GM19328 (cell line): ENCODE measurements around the gene WSCD1.

Source experiments
- ATAC-seq: cut with Tn5 transposase; IDR thresholded peaks from one replicate; pipeline ENCODE4 v1.9.1; 2021; ENCODE audit warnings: mild to moderate bottlenecking, moderate library complexity; ENCODE audit not compliant: unreplicated experiment

The WSCD1 gene

GRCh38 chr17:6084311-6085161 is 14.4 kb downstream of the WSCD1 start:
- ATAC-seq: no peak

DNA sequence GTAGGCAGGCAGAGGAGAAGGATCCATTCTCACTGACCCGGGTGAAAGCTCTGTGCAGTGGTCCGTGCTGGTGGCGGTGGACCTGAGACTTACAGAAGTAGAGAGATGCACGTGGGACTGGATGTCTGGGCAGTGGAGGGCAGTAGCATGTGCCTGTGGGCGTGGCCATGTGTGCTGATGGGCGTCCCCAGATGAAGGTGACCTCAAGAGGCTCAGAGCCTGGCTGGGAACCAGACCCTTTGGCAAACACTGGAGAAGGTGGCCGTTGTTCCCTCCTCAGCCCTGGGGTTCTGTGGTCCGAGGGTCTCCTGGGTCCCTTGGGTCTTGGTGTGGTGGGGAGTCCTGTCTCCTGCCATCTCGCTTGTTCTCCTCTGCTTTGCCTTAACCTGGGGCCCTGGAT is 15.6 kb downstream of the WSCD1 start:
- ATAC-seq: no peak

GRCh38 chr17:6086603-6087400 is 16.6 kb downstream of the WSCD1 start:
- no peak for ATAC-seq

- ATAC-seq: no peak
Measured at GRCh38 chr17:6088141-6088540, 18.0 kb downstream of the WSCD1 start.

DNA sequence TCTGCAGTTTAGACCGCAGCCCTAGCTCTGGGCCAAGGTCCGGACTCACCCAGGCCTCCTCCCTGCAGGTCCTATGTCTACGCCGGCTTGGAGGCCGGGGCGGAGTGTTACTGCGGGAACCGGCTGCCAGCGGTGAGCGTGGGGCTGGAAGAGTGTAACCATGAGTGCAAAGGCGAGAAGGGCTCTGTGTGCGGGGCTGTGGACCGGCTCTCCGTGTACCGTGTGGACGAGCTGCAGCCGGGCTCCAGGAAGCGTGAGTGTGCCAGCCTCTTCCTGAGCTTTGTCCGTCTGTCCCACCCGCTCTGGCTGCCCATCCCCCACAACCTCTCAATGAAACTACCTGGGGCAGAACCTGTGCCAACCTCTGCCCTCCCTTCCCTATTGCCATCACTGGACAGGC is 20.1 kb downstream of the WSCD1 start:
- no peak for ATAC-seq

DNA sequence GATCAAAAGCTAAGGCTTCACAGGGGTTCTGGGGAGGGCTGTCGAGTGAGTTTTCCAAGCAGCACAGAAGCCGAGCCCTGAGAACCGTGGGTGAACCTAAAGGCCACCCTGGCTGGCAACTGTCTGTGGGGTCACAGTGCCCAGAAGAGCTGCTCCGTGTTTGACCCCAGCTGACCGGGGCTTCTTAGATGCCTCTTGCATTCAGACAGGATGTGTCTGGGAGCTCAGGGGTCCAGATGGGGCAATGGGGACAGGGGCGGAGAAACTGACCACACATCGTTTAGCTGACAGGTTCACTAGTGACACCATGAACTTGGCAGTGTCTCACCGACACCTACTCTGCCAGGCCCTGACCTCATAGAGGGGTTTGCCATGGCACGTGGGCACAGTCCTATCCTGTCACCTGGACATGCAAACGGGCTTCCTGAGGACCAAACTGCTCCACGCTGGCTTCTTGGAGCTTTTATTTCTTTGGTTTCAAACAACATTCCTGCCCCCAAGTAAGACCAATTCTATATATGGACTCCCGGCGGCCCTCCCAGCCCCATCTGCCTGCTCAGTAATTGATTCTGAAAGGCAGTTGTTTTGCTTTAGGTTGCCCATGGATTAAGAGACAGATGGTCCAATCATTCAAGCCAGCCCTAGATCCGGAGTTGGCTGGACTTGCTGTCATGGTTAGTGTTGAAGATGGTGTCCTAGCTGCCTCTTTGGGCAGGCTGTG is 22.2 kb downstream of the WSCD1 start:
- no peak for ATAC-seq

DNA sequence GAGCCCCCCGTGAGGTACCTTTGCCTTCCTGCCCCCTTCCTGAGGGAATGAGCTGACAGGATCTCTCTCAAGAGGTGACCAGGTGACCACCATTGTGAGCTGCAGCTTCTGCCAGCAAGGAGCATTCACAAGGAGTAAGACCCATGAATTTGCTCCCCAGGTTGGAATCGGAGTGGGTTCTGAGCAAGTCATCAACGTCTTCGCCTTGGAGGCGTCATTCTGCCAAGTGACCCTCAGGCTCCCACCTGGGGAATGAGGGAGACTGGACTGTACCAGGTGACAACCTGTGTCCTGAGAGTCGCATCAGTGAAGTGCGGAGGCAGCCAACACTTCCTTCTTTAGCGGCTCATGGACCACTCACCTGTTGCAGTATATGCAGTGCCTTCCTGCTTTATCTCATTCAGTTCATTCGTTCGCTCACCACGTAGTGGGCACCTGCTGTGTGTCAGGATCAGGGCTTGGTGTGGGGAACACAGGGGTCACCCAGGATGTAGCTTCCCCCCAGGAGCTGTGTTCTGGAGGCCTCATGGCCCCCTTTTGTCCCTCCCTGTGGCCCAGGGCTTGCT is 22.8 kb downstream of the WSCD1 start:
- no peak for ATAC-seq

DNA sequence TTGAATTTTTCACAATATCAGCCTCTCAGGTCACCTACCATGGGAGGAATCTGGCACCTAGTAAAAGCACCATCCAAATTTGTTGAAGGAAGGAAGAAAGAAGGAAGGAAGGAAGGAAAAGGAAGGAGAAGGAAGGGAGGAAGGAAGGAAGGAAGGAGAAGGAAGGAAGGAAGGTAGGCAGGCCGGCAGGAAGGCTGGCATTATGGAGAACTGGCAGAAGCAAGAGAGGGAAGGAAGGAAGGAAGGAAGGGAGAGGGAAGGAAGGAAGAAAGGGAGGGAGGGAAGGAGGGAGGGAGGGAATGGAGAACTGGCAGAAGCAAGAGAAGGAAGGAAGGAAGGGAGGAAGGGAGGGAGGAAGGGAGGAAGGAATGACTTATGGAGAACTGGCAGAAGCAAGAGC is 24.3 kb downstream of the WSCD1 start:
- no peak for ATAC-seq

- ATAC-seq: no peak
Measured at GRCh38 chr17:6094926-6095325, 24.7 kb downstream of the WSCD1 start.

GRCh38 chr17:6095501-6095900 is 25.3 kb downstream of the WSCD1 start:
- ATAC-seq: no peak

DNA sequence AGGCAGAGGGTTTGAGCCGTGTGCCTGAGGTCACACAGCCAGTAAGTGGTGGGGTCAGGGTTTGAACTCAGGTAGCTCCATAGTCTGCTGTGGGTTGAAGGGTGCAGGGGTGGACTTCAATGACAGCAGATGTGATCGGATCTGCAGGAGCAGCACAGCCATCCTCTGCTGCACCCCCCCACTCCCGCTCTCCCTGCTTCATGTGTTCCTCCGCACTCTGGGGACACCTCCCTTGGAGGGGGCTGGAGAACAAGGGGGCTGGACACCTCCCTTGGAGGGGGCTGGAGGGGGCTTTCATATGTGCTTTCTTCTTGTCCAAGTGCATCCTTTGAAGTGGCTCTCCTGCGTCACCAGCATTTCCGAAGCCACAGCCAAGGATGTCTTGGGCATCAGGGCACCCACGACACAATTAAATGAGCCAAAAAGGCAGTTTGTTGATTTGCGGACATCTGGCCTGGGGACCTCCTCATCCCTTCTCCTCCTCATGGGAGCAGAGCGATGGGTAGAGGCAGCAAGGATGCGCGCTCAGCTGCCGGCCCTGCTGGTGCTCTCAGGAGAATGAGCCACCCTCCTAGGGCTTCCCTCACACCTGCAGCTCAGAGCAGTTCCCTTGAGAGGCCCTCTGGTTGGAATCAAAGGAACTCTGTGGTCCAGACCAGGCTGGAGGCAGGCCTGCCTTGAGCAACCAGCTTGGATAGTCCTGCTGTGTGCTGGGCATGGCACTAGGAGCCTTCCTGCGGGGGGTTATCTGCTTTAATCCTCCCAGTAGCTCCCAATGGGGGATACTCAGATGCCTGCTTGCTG is 26.2 kb downstream of the WSCD1 start:
- ATAC-seq: no peak

GRCh38 chr17:6097005-6097279 is 26.8 kb downstream of the WSCD1 start:
- ATAC-seq: no peak

DNA sequence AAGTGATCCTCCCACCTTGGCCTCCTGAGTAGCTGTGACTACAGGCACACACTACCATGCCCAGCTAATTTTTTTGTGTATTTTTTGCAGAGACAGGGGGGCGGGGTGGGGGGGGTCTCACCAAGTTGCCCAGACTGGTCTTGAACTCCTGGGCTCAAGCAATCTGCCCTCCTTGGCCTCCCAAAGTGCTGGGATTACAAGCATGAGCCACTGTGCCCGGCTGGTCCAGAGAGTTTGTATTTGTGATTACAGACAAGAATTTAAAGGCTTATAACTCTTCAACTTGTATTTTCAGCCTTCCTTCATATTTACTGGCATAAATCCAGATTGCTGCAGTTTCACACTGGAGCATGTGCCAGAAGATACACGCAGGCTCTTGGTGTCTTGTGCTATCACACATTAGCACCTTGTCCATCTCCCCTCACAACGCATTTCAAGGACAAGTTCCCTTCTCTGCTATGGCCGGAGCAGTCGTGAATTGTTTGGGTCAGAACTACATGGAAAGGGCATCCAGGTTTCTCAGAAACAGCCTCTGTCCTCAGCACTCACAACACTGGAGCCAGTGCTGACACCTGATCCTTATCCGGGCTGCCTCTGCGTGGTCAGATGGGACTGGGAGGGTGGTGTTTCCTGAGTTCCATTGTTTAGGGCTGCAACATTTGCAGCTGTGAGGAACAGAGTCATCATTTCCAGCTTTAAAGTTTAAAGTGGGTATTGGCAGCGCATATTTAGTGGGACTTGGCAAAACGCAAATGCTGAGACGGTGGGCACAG is 28.1 kb downstream of the WSCD1 start:
- ATAC-seq: no peak

DNA sequence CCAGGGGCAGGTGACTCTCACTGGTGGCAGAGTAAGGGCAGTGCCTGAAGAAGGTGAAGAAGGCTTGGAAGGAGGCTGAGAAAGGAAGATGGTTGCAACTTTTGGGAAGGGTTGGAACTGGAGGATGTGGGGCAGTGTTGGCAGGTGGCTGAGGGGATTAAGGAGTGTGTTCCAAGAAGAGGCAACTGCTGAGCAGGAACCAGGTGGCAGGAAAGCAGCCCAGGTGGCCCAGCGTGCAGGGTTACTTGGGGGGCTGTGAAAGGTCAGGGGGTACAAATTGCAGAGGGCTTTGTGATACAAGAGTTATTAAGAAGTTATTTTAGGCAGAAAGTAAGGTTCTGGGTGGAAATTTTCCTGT is 28.6 kb downstream of the WSCD1 start:
- no peak for ATAC-seq

- no peak for ATAC-seq
Measured at GRCh38 chr17:6099492-6099891, 29.3 kb downstream of the WSCD1 start.

DNA sequence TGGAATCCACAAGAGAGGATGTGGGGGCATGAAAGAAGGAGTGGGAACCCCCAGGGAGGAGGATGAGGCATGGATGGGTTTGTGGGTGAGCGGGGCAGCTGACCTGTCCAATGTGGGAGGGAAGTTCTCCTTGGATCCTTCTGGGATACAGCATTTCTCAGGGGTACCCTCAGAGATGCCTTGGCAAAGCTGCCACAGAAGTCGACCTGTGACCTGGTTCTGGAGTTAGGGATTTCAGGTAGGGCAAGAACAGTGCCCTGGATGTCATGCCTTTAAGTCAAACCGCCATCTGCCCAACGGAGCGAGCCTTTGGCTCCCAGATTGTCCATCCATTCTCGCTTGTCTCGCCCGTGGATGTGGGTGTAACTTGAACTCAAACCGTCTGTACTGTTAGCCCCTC is 30.0 kb downstream of the WSCD1 start:
- no peak for ATAC-seq

GRCh38 chr17:6100891-6101500 is 30.8 kb downstream of the WSCD1 start:
- ATAC-seq: no peak

DNA sequence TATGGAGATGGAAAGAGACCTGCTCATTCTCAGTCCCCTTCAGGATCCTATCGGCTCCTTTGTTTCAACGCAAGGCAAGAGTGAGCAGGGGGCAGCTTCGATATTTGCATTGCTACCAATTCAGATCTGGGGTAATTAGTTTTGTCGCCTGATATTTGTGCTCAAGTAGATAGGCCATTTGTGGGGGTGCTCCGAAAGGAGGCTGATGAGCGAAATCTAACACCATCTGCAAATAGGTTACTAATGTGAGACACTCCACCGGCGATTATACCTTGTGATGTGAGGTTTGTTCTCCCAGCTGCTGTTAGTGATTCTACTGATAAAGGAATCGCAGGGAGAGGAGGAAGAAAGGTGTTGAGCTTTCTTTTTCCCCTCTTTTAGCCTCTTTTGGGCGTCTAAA is 31.5 kb downstream of the WSCD1 start:
- no peak for ATAC-seq

DNA sequence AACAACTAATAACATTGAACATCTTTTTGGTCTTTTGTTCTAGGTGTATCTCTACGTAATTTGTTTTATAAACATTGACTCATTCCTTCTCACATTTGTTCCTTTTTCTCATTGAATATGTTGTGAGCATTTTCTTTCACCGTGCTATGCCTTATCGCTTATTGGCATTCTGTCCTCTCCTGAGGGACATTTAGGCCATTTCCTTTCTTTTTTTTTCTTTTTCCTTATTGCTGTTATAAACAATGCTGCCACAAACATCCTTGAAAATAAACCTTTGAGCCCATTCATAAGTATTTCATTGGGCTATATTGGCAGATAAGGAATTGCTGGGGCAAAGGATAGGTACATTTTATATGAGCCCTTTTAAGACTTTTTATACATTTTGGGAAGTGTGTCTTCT is 32.4 kb downstream of the WSCD1 start:
- ATAC-seq: no peak
